HG03175 (cell line): ENCODE results near the gene EIF2AK3.
"Not testable (repeated sequence)": the region's sequence is repeated elsewhere in the genome, so short reads cannot be mapped to it uniquely, and the experiment has no call there.

Experiments
- ATAC-seq: cut with Tn5 transposase; IDR thresholded peaks from one replicate; pipeline ENCODE4 v1.9.1; 2021; ENCODE audit warnings: mild to moderate bottlenecking, moderate library complexity; ENCODE audit not compliant: unreplicated experiment

EIF2AK3 gene

GRCh38 chr2:88599527-88599926, 27.7 kb downstream of the EIF2AK3 start:
- ATAC-seq, result no peak

DNA sequence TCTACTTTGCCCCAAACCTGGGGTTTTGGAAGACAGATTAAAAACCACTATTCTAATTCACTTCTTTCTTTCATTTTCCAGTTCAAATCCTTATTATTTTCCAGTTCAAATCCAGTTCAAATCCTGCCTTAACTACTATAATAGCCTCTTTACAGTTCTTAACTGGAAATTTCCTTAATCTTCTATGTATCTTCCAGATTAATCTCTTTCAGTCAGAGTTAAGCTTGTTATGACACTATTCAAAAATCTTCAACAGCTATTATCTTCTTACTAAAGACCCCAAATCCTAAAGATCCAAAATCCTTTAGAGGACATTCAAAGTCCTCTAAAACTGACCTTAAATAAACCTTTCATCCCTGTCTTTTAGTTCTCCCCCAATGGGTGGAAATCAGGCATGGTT, 30.1 kb downstream of the EIF2AK3 start:
- ATAC-seq, result no peak

GRCh38 chr2:88596141-88596830, 31.0 kb downstream of the EIF2AK3 start:
- no peak for ATAC-seq

DNA sequence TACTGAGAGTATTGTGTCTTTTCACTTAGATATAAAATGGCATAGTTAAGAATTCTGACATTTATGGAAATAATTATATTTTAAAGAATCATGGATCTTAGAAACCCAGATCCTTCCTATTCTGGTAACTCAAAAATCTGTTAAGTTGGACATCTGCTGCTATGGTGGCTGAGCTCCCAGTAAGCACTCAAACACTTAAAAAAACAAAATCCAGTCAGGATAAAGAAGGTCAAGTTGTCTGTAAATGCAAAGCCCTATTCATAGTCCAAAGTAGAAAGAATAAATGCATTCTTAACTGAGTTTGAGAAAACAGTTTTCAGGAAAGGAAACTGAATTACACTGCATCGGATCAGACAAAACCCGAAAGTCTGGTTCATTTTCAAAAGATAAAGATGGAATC, 35.6 kb downstream of the EIF2AK3 start:
- ATAC-seq, result no peak

DNA sequence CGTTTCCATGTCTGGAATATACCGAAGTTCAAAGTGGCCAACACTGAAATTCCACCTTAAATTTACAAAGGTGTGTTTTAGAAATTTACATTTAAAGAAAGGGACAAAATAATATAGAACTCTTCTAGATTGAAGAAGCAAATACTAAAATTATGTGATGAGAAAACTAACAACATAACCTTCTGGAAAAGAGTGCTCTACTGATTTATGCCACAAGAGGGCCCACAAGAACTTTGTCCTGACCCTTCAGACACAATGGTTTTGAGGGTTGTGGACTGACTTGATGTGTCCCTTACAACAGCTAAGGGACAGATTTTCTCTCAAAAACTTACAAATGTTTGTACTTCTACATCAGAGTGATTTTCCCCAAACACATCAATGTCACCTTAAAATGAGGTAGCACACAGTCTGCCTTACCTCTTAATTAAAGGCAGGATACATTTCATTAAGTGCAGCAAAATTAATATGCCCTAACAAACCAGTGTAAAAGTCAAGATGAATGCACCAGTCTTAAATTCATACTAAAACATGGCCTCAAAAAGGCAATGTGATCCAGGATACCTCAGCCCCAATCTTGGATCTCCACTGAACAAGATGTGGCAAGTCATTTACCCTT, 36.2 kb downstream of the EIF2AK3 start:
- peak; percentile 81 for ATAC-seq

DNA sequence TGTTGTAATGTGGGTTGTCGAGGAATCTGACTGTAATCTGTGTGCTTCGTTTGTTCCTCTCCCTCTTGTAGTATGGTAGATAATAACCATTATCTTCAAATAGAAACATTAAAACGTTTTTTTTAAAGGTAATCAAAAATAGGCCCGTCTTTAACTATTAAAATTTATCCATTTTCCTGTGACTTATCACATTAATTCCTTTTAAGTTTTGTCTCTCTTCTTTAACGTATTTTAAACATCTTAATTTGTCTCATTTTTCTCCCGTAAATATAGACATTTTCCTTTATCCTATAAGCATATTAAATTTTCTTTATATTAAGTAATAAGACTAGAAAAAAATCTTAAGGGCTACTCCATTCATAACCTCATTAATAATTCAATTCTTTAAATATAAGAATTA, 41.3 kb downstream of the EIF2AK3 start:
- ATAC-seq, result no peak

DNA sequence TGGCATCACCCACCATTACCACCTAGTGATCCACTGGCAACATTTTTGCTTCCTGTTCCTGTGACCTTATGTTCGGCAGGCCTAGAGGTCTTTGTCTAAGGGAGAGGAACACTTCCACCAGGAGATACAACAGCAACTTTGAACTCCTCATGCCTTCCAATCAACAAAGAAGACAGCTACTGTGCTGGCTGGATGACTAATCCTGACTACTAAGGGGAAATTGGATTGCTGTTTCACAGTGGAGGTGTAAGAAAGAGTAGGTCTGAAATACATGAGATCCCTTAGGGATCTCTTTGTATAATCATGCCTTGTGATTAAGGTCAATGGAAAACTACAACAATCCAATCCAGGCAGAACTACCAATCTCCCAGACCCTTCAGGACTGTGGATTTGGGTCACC, 45.2 kb downstream of the EIF2AK3 start:
- no peak for ATAC-seq

DNA sequence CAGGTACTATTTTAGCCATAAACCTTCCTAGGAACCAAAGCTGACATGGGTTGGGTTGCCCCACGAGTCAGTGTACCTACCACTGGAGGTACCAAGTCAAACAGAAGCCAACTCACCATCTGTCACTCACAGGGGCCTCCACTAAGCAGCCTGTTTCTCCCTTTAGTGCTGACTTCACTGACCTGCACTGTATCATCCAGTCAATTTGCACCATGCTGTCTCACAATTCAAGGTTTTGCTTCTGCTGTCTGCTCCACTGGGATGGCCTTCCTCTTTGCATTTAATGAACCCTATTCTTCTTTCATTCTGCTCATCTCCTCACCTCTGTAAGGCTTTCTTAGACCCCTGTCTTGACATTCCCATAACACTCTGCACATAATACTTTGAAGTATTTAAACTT, 47.2 kb downstream of the EIF2AK3 start:
- ATAC-seq, result no peak

DNA sequence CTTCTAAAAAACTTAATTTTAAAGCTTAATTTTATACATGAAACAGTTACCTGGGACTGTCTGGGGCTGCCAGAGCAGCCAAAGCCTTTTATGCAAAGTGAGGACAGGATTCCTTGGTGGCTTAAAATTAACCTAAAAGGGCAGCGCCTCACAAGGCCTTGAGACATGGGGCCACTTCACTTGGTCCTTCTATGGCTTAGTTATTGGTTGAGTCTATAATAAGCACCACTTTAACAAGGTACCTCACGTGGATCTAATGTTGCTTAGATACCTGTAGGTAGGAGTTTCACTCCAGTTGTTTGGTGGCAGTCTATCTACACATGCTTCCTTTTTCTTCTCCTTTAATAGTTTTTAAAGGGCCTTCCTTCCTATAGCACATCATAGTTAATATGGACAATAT, 51.6 kb downstream of the EIF2AK3 start:
- ATAC-seq, result no peak

DNA sequence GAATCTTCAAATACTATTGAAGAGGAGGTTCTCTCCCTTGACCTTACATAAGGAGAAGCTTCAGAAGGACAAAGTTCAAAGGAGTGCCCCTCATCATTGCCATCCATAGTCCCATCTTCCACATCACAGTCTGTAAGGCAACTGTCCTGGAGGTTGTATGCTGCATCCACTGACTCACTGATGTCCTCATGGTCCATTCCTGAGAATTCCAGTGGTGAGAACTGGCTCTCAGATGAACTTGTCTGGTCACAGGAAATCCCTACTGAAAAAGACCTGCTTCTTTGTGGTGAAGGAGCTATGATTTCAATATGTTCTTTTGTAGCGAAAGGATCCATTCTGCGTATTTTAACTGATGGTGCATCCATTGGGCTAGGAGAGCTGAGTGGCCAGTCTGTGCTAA, 52.2 kb downstream of the EIF2AK3 start:
- ATAC-seq, result no peak

DNA sequence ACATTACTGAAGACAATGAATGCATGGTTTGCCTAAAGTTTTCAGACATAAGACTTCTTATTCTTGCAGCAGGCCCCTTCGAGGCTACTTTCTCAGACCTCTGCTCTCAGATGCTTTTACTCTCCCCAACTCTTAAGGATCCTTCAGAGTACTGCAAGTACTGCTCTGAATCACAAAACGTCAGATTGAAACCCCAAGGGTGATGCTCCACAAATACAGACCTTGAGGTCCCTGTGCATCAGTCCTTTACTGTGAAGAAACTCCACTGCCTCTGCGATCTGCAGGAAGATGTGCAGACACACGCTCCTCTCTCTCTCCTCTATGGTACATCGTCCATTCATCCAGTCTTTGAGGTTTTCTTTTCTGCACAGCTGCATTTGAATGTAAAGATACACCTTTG, 52.8 kb downstream of the EIF2AK3 start:
- no peak for ATAC-seq

GRCh38 chr2:88568179-88568578, 59.1 kb downstream of the EIF2AK3 start:
- no peak for ATAC-seq

DNA sequence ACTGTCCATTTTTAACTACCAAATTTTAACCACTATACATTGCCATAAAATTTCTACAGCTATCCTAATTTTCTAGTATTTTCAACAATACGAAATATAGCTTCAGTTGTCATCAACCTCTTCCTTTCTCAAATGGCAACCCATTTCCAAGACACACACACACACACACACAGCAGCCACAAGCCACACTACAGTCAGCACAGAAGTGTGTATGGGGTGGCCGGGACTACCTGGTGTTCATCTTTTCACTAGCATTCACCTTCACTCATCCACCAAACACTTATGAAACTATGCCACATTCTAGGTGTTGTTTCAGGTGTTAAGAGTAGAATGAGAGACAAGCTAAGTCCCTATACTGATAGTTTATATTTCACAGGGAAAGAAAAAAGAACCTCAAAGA, 62.9 kb downstream of the EIF2AK3 start:
- ATAC-seq, result no peak

GRCh38 chr2:88563129-88563528, 64.1 kb downstream of the EIF2AK3 start:
- no peak for ATAC-seq

GRCh38 chr2:88561646-88562388, 65.4 kb downstream of the EIF2AK3 start:
- peak; percentile 69 for ATAC-seq

- ATAC-seq, result no peak
Observed at GRCh38 chr2:88560619-88561307, 66.5 kb downstream of the EIF2AK3 start.

DNA sequence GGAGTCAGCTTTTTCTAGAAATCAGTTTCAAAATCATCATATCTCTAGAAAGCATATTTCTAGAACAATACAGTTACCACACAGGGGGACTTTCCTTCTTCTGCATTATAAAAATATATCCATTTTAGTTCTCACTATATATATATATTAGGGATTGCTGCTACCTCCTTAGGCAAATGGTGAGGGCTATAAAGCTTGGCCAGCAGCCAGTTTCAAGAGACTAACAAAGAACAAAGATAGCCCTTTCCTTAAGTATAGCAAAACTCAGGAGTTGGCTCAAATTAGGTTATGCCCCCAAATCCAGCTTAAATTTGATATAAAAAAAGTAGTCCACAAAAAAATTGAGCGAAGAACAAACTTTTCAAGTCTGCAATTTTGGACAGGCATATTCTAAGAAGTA, 70.0 kb downstream of the EIF2AK3 start:
- ATAC-seq, result no peak

GRCh38 chr2:88556026-88556425, 71.2 kb downstream of the EIF2AK3 start:
- no peak for ATAC-seq

- no peak for ATAC-seq
Observed at GRCh38 chr2:88554189-88554588, 73.1 kb downstream of the EIF2AK3 start.

DNA sequence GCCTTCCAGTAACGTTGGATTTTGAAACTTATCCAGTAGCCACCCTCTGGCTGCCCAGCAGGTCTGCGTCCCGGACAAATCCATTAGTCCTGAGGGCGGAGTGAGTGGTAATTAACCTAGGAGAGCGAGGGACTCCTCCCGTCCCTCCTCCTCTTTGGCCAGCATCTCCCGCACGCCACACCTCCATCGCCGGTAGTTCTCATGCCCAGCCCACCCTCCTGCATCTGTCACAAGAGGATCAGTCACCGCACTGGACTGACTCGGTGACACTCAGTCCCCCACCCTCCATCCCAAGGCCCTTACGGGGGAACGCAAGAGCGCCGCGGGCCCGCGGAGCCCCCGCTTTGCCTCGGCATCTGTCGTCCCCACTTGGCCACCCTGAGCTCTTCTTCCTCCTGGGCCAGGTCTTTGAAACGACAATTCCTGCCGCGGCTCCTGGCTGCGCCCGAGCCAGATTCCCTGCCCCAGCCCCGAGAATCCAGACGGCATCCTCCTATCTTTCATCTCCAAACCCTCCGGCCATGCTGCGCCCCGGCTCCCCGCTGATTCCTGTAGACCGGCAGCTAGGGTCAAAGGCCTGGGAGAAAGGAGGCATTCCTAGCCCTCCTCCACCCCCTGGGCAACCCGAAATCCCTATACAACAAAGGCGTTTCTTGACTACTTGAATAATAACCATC, 77.5 kb downstream of the EIF2AK3 start:
- ATAC-seq, result no peak

DNA sequence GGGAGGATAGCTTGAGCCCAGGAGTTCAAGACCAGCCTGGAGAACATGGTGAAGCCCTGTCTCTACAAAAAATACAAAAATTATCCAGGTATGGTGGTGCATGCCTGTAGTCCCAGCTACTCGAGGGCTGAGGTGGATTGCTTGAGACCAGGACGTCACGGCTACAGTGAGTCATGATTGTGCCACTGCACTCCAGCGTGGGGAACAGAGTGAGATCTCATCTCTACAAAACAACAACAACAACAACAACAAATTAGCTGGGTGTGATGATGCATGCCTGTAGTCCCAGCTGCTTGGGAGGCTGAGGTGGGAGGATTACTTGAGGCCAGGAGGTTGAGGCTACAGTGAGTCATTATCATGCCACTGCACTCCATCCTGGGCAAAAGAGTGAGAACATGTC, 81.0 kb downstream of the EIF2AK3 start:
- not testable (repeated sequence) for ATAC-seq
